Spleen (tissue), 7 donors: ENCODE results near the gene DEPP1.

Experiments
- POLR2A ChIP-seq, 3 donors: fragments of 450-650 bp; IDR thresholded peaks; one replicate each; pipeline ENCODE4 v1.5.1; 2017; ENCODE audit warnings: antibody characterized with exemption in 3 of 3, mild to moderate bottlenecking in 1 of 3
- TF ChIP-seq, protein P1 (sequence below), 11 experiments: fragments of 200-600 bp in 7 of 11; fragments of 450-650 bp in 4 of 11; sonication (generic) in 4 of 11; IDR thresholded peaks in 8 of 11; conservative IDR thresholded peaks in 3 of 11; 1 replicate in 7 of 11; 2 replicates in 4 of 11; pipeline versions ENCODE4 v1.4.0 to v1.8.0; 2016 to 2021; ENCODE audit warnings: antibody characterized with exemption in 11 of 11, inconsistent platforms in 4 of 11, mild to moderate bottlenecking in 1 of 11
- donor health status: DM: no; HTN: no; CAD: no; lungs with moderate emphysema.
- donor health status: DM: no; HTN: no; CAD: no.
- donor health status: DM: no; HTN: no; CAD: no.

DNA sequence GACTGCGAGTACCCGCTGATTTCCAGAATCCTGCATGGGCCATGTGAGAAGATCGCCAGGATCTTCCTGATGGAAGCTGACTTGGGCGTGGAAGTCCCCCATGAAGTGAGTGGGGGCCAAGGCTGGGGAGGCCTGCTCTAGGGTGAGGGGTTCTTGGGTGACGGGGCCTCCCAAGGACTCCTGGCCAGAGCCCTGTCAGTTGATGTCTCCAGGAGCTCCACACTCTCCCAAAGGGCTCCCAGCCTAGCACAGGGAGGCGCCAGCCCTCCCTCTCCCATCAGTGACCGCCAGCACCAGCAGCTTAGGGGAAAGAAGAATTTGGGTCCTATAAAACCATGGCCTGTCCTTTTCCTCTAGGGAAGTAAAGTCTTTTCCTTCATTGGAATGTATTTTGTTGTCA is 12.4 kb upstream of the DEPP1 start:
- TF ChIP-seq, protein P1, sequence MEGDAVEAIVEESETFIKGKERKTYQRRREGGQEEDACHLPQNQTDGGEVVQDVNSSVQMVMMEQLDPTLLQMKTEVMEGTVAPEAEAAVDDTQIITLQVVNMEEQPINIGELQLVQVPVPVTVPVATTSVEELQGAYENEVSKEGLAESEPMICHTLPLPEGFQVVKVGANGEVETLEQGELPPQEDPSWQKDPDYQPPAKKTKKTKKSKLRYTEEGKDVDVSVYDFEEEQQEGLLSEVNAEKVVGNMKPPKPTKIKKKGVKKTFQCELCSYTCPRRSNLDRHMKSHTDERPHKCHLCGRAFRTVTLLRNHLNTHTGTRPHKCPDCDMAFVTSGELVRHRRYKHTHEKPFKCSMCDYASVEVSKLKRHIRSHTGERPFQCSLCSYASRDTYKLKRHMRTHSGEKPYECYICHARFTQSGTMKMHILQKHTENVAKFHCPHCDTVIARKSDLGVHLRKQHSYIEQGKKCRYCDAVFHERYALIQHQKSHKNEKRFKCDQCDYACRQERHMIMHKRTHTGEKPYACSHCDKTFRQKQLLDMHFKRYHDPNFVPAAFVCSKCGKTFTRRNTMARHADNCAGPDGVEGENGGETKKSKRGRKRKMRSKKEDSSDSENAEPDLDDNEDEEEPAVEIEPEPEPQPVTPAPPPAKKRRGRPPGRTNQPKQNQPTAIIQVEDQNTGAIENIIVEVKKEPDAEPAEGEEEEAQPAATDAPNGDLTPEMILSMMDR (IDR thresholded peaks at IDR 0.05 in 8 of 11, conservative IDR thresholded peaks at IDR 0.05 in 3 of 11) = no peak
- no peak for TF ChIP-seq POLR2A (IDR thresholded peaks at IDR 0.05)
